Amygdala (tissue), 56 donors: Measurements from ENCODE around the gene XYLT1.
A peak's percentile ranks its signal among the peaks of the same experiment; 100 is the strongest.

Source experiments
- DNase-seq, 56 donors: peaks; one replicate each; lab custom pipeline; 2025; lab: John Stamatoyannopoulos, UW

XYLT1 gene

DNA sequence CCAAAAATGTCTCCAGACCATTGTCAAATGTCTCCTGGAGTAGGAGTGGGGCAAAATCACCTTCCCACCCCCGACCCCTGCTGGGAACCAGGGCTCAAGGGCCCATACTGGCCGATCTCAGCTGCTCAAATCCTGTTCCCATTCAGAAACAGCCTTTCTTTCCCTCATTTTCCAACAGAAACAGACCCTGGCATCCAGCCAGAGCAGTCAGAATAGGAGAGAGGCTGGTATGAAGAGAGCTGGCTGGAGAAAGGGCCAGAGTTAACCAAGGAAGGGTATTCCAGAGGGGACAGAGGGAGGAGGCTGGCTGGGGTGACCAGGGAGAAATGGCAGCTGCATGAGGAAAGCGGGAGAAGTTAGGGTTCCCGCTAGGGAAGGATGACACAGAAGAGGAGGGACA lies 199.1 kb downstream of the XYLT1 start:
- peak in 40 of 56 donors; percentile 9 to 69 (median 32) for DNase-seq

DNA sequence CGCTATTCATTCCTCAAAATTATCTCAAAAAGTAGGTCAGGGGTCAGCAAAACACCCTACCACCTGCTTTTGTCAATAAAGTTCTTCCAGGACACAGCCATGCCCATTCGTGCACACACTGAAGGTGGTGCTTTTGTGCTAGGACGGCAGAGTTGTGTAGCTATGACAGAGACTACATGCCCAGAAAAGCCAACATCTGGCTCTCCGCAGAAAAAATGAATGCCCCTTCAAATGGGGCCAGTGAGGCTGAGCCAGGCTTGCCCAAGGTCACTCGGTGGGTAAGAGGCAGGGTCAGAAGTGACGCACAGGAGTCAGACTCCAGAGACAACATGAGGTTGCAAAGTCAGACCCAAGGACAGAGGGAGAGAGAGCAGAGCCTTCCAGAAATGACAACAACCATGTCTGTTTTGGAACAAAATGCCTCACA lies 200.1 kb downstream of the XYLT1 start:
- DNase-seq = no peak

DNA sequence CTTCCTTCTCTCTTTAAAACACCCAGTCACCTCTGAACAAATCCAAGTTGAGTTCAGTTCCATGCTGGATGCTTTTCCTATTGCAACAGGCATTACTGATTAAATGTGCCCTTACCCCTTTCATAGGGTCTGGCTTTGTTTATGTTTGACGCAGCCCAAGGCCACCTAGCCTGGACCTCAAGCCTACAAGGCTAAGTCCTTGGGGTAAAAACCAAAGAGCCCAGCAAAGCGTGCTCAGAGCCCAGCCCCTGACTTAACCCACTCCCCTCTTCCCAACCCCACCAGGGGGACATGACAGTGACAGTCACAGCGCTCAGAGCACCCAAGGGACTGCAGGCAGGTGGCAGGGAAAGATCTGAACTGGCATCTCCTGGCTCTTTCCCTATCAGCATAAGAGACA lies 200.6 kb downstream of the XYLT1 start:
- DNase-seq = no peak

DNA sequence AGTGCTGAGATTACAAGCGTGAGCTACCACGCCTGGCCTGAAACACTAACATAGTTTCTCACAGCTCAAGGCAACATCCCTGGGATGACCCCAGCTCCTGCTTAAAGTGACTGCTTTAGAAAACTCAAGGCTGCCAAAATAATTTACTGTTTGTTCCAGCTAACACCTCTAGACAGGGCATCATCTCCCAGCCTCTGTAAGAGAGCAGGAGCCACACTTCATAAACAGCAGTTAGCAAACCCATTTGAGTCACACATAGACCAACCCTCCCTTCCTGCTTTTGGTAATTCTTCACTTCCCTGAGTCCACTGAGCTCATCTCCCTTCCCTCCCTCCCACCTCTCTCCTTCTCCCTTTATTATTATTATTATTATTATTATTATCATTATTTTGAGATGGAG lies 201.3 kb downstream of the XYLT1 start:
- DNase-seq = no peak

DNA sequence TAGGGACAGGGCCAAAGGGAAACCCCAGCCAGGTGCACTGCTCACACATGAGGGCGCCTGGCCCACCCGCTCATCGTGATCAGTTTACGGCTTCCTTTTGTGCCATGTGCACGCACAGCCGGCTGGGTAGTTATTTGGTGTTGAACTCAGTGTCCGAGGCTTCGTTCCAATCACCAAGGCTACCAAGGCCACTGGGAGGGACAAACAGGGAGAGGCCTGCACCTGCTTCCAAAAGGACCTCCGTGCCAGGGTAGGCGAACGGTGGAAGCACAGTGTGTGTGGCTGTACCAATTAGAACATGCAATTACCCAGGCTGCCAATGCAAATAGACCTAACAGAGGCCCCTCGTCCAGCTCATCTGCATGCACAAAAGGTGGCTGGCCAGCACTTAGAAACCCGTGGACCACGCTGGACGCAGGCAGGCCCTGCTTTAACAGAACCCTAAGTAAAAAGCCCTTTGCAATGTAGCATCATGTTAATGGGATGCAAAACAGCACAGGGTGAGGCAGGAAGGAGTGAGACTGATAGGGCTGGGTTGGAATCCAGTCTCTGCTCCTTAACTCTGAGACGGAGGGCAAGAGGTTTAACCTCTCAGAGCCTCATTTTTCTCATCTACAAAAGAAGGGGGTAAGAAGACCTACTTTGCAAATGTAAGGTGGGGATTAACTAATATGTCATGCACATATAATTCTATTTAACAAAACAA lies 204.0 kb downstream of the XYLT1 start:
- DNase-seq = peak in 47 of 56 donors; percentile 7 to 83 (median 51)

DNA sequence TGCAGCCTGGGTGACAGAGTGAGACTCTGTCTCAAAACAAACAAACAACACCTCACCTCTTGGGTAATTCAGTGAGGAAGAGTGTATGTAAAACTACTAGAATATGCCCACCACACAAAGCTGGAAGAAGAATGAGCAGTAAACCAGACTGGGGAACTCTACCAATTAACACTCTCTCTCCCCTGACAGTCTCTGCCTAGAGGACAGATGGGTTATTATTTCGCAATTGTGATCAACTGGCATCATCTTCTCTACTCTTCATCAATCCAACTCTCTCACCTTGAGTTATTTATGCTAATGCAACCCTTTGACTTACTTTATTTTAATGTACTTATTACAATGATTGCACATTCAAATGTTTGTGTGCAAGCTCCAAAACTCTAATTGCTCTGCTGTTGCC lies 205.6 kb downstream of the XYLT1 start:
- DNase-seq = no peak

DNA sequence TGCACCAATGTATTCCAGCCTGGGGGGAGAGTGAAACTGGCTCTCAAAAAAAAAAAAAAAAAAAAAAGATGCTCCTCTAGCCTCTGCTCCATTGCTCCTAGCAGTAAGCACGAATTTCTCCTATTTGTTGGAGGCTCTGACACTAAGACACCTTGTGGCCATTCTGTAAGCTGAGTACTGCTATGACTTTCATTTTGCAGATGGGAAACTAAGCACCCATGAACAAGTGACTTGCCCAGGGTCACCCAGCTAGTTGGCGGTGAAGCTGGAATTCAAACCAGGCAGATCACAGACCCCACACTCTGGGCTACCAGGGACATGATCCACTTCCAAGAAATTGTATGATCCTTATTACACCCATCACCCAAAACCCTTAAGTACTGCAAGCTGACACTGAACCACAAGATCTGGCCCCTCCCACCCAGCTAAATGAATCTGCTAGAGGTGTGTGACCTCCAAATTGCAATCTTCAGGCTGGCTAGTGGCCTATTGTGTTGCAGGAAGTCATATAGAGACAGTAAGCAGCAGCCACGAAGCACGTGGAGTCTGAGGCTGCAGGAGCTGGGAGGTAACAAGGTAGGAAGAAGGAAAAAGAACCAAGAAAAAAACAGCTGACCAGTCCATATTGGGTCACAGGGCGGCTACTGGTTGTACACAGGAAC lies 209.4 kb downstream of the XYLT1 start:
- no peak for DNase-seq

- no peak for DNase-seq
Measured at GRCh38 chr16:17260276-17260849, 210.4 kb downstream of the XYLT1 start.

DNA sequence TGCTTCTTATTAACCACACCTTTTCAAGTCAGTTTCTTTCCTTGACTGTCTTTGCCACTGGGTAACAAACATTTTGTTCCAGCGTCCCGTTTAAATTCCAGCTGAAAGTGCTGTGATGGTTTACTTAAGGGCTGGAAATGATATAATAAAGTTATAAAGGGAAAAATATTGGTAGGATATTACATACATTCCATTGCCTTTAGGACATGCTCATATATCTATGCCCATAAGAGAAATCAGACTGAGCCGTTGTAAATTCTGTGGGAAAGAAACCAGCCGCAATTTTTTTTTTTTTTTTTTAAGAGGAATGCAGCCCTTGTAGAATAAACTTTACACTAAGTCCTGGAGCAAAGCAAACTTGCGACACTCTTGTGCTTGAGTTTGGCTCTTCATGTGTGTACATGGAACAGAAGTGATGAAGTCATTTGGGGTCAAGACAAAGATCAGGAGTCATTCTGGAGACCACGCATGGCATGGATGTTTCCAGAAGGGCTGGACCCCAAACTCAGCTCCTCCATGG lies 210.9 kb downstream of the XYLT1 start:
- DNase-seq = no peak

- DNase-seq = peak in 3 of 56 donors; percentile 2 to 32 (median 2)
Measured at GRCh38 chr16:17258848-17259713, 211.7 kb downstream of the XYLT1 start.

- no peak for DNase-seq
Measured at GRCh38 chr16:17258077-17258599, 212.6 kb downstream of the XYLT1 start.

- no peak for DNase-seq
Measured at GRCh38 chr16:17257426-17258023, 213.2 kb downstream of the XYLT1 start.

DNA sequence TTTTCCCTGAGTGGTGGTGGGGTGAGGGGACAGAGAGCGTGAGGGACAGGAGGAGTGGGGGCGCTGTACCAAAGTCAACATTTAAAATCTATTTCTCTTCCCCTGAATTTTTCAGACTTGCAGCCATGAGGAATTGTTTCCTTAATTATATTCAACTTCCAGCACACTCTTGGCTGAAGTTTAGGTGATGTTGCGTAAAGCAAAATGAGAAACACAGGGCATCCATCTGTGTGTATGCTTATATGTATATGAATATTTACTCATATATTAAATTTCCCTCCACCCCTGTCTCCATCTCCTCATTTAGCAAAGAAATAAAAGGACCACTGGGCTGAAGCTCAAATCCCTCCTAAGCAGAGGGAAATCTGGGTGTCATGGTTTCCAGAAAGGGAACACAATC lies 218.1 kb downstream of the XYLT1 start:
- no peak for DNase-seq

DNA sequence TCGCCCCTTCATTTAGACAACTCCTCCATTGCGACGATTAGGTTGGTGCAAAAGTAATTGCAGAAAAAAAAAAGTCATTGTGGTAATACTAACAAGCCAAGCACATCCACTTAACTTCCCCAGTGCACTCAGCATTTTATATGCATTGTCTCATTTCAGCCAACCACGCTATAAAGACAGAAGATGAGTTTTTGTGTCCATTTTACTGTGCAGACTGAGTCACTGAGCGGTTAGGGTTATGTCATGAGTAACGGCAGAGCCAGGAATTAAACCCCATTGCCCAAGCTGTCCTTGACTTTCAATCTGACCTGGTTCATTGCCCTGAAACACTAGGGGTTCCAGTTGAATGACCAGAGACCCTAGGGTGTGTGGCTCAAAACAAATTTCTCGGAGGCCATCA lies 218.7 kb downstream of the XYLT1 start:
- no peak for DNase-seq

DNA sequence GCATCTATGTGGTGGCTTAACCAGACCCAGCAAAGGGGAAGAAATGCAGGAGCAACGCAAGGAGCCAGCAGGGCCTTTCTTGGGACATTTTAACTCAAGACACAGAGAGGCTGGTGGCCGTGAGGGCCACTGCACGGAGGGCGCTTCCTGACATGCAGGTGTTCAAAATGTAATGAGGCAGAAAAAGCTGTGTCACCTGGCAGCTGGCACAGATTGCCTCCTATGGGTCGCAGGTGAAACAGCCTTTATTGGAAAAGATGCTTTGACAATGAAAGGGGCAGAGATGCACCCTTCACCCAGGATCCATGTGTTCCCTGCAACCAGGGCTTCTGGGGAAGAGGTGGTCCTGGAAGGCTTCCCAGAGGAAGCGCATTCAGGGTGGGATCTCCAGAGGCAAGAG lies 219.3 kb downstream of the XYLT1 start:
- DNase-seq = no peak

- DNase-seq = no peak
Measured at GRCh38 chr16:17246974-17247732, 223.6 kb downstream of the XYLT1 start.

- DNase-seq = no peak
Measured at GRCh38 chr16:17246268-17246885, 224.4 kb downstream of the XYLT1 start.

GRCh38 chr16:17245776-17246175 lies 225.0 kb downstream of the XYLT1 start:
- peak in 1 of 56 donors; percentile 0 for DNase-seq
